Ovary (tissue), 3 donors: Measurements from ENCODE around the gene KCNJ13.

Experiments
- POLR2A ChIP-seq: fragments of 450-650 bp; IDR thresholded peaks from one replicate; pipeline ENCODE4 v1.6.1; 2017; ENCODE audit warnings: antibody characterized with exemption, mild to moderate bottlenecking, moderate library complexity
- TF ChIP-seq, protein P1 (sequence below), 3 donors: fragments of 450-650 bp in 2 of 3; fragments of 200-600 bp in 1 of 3; IDR thresholded peaks; one replicate each; pipeline versions ENCODE4 v1.5.1 to v1.8.0; 2016 to 2022; ENCODE audit warnings: antibody characterized with exemption in 3 of 3, mild to moderate bottlenecking in 1 of 3
- donor health status: DM: no; HTN: no; CAD: no.

DNA sequence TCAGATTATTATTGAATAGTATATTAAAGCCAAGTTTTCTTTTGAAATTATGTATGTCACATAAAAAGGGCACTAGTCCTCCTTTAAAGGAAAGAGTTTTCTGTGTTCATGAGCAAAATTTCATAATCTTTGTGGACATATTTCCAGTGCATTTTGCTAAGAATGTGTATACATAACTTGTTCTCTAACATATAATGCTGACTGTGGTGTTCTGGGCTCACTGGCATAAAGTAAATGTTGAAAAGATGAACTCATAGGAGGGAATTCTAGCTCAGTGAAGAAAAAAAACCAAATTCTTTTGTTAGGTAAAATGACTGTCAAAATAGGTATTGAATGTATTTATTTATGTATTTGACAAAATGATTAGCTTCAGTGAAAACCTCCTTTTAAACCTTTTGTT, 6.2 kb downstream of the KCNJ13 start:
- TF ChIP-seq, protein P1, sequence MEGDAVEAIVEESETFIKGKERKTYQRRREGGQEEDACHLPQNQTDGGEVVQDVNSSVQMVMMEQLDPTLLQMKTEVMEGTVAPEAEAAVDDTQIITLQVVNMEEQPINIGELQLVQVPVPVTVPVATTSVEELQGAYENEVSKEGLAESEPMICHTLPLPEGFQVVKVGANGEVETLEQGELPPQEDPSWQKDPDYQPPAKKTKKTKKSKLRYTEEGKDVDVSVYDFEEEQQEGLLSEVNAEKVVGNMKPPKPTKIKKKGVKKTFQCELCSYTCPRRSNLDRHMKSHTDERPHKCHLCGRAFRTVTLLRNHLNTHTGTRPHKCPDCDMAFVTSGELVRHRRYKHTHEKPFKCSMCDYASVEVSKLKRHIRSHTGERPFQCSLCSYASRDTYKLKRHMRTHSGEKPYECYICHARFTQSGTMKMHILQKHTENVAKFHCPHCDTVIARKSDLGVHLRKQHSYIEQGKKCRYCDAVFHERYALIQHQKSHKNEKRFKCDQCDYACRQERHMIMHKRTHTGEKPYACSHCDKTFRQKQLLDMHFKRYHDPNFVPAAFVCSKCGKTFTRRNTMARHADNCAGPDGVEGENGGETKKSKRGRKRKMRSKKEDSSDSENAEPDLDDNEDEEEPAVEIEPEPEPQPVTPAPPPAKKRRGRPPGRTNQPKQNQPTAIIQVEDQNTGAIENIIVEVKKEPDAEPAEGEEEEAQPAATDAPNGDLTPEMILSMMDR (IDR thresholded peaks at IDR 0.05) = no peak
- no peak for TF ChIP-seq POLR2A
